ENCODE measurements around the gene CISD3. TPM values are rescaled to one million over a fixed set of nuclear protein-coding genes. Genes with fewer than 3 reads are reported as not detected.

Gene CISD3
- total RNA-seq, result 1.9 TPM

DNA sequence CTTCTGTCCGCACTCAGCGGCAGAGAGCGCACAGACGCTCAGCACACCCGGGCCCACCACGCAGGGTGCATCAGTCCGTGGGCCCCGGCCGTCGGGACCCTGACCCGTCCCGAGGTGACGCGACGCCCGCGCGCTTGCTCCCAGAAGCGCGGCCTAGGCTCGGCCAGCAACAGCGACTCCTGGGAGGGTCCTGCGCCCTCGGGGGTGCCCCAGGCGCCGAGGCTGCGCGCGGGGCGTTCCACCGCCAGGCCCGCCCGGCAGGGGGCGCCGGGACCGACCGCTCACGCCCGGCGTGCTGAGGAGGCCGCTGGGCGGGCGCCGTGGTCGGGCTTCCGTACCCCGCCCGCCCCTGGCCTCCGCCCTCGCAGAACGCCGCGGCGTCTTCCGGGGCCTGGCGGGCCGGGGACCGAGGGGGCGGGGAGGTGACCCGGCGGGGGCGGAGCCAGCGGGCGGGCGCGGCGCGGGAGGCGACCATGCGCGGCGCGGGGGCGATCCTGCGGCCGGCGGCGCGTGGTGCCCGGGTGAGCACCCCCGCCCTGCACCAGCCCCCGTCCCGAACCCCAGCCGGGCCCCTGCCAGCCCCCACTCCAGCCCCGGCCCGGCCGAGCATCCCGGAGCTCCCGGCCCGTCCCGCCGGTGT lies at the start of gene CISD3:
Gene CISD3, plus strand, starts transcription at position 456 of the 640 bp plus-strand sequence. Its CDS starts 18 bp downstream, at position 474.

DNA sequence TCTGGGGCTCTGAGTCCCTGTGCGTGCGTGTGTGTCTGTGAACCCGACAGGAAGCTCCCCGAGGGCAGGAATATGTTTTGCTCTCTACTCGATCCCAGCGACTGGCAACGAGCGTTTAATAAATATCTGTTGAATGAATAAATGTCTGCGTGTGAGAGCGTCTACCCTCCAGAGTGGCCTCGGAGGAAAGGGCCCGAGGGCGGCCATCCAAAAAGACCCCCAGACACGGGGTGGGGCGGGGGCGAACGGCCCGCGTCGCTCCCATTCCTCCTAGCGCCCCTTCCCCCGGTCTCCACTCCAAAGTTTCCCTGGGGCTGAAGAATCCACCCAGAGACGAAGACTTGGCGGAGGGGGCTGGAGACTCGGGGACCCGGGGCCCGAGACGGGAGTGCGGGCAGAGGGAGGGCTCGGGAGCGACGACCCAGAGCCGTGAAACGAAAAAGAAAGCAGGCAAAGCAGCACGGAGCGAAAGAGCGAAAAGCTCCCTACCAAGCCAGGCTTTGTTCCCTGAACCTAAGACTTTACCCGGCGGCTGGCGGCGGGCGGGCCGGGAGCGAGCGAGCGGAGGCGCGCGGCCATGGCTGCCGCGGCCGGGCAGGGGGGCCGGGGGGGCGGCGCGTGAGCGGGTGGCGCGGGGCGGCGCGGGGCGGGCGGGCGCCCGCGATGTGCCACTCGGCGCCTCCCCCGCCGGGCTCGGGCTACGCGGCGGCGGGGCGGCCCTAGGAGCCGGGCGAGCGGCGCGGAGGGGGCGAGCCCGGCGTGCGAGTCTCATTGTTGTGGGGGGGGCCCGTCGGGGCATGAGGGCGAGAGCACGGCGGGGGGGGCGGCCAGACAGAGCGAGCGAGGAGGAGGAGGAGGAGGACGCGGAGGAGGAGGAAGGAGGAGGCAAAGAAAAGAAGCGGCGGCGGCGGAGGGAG lies 25.3 kb upstream of the CISD3 start, which contains the start of gene MLLT6:
Gene MLLT6, plus strand, starts transcription at position 668 of the 917 bp plus-strand sequence. CDS start 360 bp downstream, outside the sequence.

DNA sequence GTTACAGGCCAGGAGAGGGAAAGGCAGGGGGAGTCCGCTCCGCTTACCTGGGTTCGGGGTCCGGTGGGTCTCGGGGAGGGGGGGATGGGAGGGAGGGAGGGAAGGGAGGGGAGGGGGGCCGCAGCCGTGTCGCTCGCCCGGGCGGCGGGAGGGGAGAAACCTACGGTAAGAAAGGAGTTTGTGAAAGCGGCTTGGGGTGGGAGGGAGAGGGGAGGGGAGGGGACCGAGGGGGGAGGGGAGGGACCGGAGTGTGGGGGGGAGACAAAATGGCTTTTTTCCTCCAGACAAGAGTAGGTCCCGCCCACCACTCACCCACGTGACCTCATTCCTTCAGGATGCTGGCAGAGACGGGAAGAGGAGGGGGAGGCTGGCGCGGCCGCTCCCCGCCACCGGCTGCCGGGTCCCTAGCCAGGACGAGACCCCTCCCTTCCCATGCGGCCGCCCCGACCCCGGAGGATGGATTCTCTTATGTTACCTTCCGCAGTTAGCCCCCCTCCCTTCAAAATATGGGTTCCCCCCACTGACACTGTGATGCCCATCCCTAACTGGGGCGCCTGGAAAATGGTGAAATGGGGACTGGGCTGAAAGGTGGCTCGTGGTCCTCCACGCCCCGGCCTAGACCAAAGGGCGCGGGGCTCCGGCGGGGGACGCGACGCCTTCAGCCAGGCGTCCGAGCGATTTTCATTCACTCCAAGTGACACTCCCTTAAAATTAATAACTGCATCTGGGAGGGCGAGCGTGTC lies 18.2 kb downstream of the CISD3 start, which contains the start of gene PCGF2:
Gene PCGF2, minus strand, starts transcription at position 188 of the 743 bp plus-strand sequence. CDS start 7,934 bp downstream, outside the sequence.

DNA sequence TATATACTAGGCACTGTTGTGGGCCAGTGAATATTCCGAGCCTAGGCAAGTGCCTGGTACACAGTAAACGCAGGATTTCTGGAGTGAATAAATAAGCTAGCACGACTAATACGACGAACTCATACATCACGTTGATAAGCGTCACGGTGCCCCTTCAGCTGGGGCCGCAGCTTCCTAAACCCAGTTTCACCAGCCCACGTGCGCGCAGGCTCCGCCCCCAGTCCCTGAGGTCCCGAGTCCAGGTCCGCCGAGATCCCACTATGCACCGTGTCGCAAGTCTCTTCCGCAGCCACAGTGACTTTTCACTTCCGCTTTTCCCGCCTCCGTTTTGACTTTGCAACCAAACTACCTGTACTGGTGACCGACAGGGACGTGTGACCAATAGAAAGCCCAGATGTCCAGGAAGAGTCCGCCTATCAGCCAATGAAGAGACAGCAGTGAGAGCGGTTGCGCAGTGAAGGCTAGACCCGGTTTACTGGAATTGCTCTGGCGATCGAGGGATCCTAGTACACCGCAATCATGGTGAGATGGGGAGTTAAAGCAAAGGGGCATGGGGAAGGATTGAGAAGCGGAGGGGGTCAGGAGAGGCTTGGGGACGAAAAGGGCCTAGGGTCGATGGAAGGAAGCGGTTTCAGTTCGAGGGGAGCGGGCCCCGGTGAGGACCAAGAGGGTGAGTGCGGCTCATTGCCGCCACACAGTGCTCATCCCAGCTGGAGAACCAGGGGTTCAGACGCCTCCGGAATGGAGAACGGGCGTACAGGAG lies 22.3 kb downstream of the CISD3 start, which contains the start of gene PSMB3:
Gene PSMB3, plus strand, starts transcription at position 434 of the 763 bp plus-strand sequence. Its CDS starts 86 bp downstream, at position 520.

Small RNA genes within 50 kb of the gene (small RNA-seq; reads per million reads assigned to genes)
- gene MIR4726 (ENCODE audit: low replicate concordance) (not detected), gene MIR4734 (ENCODE audit: low replicate concordance) (not detected), gene RNA5SP440 (ENCODE audit: low replicate concordance) (0.46 reads per million, percentile 40 among the genes with 10 or more reads in this experiment), gene RNU6-866P (ENCODE audit: low replicate concordance) (not detected)

Other genes starting within 250 kb of the CISD3 start
- 42.3 TPM for gene SRCIN1, start 124.4 kb upstream of the CISD3 start, total RNA-seq
- gene EPOP, start 55.4 kb upstream of the CISD3 start, total RNA-seq, result 0.94 TPM
- gene MLLT6, start 25.1 kb upstream of the CISD3 start, total RNA-seq, result 52.6 TPM
- gene PCGF2, start 18.0 kb downstream of the CISD3 start, total RNA-seq, result 15.7 TPM
- gene PSMB3, start 22.4 kb downstream of the CISD3 start, total RNA-seq, result 104 TPM
- 182 TPM for gene PIP4K2B, start 69.2 kb downstream of the CISD3 start, total RNA-seq
- gene CWC25, start 95.0 kb downstream of the CISD3 start, total RNA-seq, result 8.1 TPM
- 917 TPM for gene RPL23, start 123.4 kb downstream of the CISD3 start, total RNA-seq
- gene LASP1, start 139.7 kb downstream of the CISD3 start, total RNA-seq, result 77.9 TPM
- not detected for gene FBXO47, start 237.1 kb downstream of the CISD3 start, total RNA-seq

Measured in parietal lobe (tissue), 2 donors.